GM08714 (cell line): ENCODE results near the gene GPR68.

Experiments
- H3K4me3 ChIP-seq: fragments of 200-500 bp; sonication (Bioruptor generic); 2 replicates; pipeline ENCODE4 v1.5.1; 2014; ENCODE audit warnings: mild to moderate bottlenecking, low read length, inconsistent platforms
- ZNF274 ChIP-seq: IDR thresholded peaks from 2 replicates; pipeline ENCODE4 v1.6.1; 2012; ENCODE audit warnings: mild to moderate bottlenecking, low read depth, low read length

GPR68 gene

GRCh38 chr14:91244501-91244901 is at the start of gene GPR68:
TSS of gene GPR68 (minus strand) at chr14:91244704. CDS start at chr14:91235050, 9,654 bp downstream.
- TF ChIP-seq ZNF274: no peak
- H3K4me3 ChIP-seq: peak within 1 kb of the TSS; percentile 21; the same call in 1 of the 2 replicates

- H3K4me3 ChIP-seq: no peak overlapping the region
- no peak for TF ChIP-seq ZNF274
Measured at GRCh38 chr14:91294153-91294552, 49.6 kb upstream of the GPR68 start.

- no peak overlapping the region for H3K4me3 ChIP-seq
- no peak for TF ChIP-seq ZNF274
Measured at GRCh38 chr14:91293281-91293680, 48.8 kb upstream of the GPR68 start.

- H3K4me3 ChIP-seq: no peak overlapping the region
- TF ChIP-seq ZNF274: no peak
Measured at GRCh38 chr14:91292491-91292890, 48.0 kb upstream of the GPR68 start.

- no peak for TF ChIP-seq ZNF274
- H3K4me3 ChIP-seq: no peak overlapping the region
Measured at GRCh38 chr14:91291786-91292405, 47.4 kb upstream of the GPR68 start.

- H3K4me3 ChIP-seq: no peak overlapping the region
- TF ChIP-seq ZNF274: no peak
Measured at GRCh38 chr14:91290986-91291385, 46.5 kb upstream of the GPR68 start.

GRCh38 chr14:91289464-91289863 is 45.0 kb upstream of the GPR68 start:
- no peak overlapping the region for H3K4me3 ChIP-seq
- no peak for TF ChIP-seq ZNF274

GRCh38 chr14:91288876-91289275 is 44.4 kb upstream of the GPR68 start:
- TF ChIP-seq ZNF274: no peak
- no peak overlapping the region for H3K4me3 ChIP-seq

GRCh38 chr14:91286530-91286937 is 42.0 kb upstream of the GPR68 start:
- no peak overlapping the region for H3K4me3 ChIP-seq
- no peak for TF ChIP-seq ZNF274

- no peak overlapping the region for H3K4me3 ChIP-seq
- no peak for TF ChIP-seq ZNF274
Measured at GRCh38 chr14:91284791-91285548, 40.5 kb upstream of the GPR68 start.

DNA sequence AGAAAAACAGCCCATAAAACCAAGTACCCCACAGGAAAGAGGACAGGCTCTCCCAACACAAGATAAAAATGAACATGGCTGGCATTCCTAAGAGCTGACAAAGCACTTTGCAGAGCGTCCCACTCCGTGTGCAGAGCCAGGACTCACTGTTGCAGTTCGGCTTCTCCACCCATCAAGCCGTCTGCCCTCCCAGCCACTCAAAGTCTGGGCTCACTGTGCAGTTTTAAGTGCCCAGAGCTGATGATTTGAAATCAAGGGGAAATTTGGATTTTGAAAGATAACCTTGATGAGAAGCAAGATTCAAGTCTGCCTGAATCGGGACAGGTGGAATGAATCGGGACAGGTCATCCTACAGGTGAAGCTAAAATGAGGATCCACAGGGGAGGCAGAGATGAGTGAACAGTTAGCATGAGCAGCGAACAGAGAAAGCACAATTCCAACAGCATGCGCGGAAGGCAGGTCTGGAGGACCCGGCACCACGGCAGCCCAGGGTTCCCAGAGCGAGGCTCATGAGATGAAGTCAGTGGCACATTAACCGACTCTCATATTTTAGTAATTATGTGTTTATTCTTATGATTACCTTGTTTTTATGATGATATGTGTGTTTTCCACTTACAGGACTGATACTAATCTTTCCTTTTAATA is 39.8 kb upstream of the GPR68 start:
- H3K4me3 ChIP-seq: no peak overlapping the region
- TF ChIP-seq ZNF274: no peak

- no peak for TF ChIP-seq ZNF274
- H3K4me3 ChIP-seq: no peak overlapping the region
Measured at GRCh38 chr14:91283666-91284065, 39.2 kb upstream of the GPR68 start.

DNA sequence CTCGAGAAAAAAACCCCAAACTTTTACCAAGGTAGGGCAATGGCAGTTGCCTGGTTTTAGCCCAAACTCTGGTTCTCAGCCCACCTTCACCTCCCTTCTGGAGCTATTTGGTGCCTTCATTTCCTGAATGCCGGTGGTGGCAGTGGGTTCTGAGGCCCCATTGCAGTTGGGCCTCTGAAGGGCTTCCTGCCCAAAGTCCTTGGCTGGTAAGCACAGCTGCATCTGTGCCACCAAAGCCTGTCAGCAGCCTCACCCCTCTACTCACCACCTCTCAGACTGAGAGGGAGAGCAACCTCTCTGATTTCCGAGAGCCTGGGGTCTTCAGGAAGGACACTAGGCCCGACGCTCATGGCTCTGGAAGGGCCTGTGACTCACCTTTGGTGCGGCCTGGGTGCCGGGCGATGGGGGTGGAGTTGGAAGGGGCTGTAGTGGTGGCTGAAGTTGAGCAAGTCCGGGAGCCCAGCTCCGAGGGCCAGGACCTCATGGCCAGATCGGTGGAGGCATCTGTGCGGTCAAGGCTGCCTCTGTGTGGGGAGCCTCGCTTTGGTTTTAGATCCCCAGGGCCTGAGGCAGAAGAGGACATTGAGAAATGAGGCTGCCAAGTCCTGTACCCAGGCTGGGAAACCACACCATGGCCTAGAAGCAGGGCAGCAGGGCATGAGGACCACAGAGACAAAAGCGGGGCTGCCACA is 38.6 kb upstream of the GPR68 start:
- no peak for TF ChIP-seq ZNF274
- no peak overlapping the region for H3K4me3 ChIP-seq

- no peak for TF ChIP-seq ZNF274
- H3K4me3 ChIP-seq: no peak overlapping the region
Measured at GRCh38 chr14:91281346-91281745, 36.8 kb upstream of the GPR68 start.
